ENCODE data around the gene NUTM2B. TPM values are rescaled to one million over a fixed set of nuclear protein-coding genes. Genes with fewer than 3 reads are reported as not detected.
A peak's percentile ranks its signal among the peaks of the same experiment; 100 is the strongest.
"Not testable (repeated sequence)": the region's sequence is repeated elsewhere in the genome, so short reads cannot be mapped to it uniquely, and the experiment has no call there.

The NUTM2B gene
- total RNA-seq, 1 experiment from 2014 or later: 0.53 TPM

DNA sequence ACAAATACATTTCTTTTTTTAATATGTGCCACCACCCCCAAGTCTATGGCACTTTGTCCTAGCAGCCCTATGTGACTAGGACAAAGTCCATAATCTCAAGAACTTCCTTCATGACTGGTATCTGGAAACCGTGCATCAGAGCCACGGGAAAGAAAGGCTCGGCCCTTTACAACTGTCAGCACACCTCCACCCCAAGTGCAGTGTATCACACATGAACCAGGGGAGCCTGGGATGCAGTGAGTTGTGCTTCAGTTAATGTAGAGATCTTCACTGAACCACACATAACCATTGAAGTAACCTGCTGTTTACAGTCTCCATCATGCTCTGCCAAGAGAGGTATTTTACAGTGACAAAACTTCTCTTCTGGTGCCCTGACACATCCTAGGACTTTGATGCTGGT, 11.9 kb downstream of the NUTM2B start:
- in situ Hi-C loops (cut with HindIII; ENCODE audit: low pct_unique_long_range_greater_than_20kb, low sequenced_read_pairs); DNase-seq (ENCODE audit: low read depth, low spot score): not testable (repeated sequence)

DNA sequence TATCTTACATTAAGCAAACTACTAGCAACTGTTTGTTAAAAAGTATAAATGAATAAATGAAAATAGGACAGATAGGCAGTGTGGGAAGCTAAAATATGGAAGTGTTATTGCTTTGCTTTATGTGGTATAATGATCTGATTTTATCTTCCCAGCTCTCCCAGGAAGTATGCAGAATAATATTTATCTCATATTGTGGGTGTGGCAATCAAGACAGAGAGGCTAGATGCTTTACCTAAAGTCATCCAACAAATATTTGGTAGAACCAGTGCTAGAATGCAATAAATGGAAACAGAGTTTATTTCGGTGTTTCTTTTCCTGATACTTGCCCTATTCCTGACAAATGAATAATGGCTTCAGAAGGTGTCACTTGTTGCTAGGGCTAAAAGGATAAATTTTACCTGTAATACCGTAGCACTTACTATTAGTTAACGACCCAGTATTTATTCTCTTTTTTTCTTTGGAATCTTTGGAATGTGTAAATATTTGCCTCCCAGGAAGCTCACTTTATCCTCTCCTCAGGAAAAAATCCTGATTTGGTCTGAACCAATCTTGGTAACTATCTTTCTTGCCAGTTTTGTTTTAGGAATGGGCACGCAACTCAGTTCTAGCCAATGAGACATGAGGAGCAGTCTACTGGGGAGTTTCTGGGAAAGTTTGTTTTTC, 14.0 kb downstream of the NUTM2B start:
- DNase-seq (ENCODE audit: low read depth, low spot score); in situ Hi-C loops (cut with HindIII; ENCODE audit: low pct_unique_long_range_greater_than_20kb, low sequenced_read_pairs): not testable (repeated sequence)

DNA sequence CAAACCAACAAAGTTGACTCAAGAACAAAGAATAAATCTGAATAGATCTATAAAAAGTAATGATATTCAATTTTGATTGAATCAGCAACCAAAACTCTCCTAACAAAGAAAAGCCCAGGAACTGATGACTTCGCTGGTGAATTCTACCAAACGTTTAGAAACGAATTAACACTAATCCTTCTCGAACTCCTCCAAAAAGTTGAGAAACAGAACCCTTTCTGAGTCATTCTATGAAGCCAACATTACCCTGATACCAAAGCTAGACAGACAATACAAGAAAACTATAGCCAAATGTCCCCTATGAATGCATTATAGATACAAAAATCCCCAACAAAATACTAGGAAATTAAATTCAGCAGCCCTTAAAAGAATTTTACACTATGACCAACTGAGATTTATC, 17.0 kb downstream of the NUTM2B start:
- in situ Hi-C loops (cut with HindIII; ENCODE audit: low pct_unique_long_range_greater_than_20kb, low sequenced_read_pairs); DNase-seq (ENCODE audit: low read depth, low spot score): not testable (repeated sequence)

DNA sequence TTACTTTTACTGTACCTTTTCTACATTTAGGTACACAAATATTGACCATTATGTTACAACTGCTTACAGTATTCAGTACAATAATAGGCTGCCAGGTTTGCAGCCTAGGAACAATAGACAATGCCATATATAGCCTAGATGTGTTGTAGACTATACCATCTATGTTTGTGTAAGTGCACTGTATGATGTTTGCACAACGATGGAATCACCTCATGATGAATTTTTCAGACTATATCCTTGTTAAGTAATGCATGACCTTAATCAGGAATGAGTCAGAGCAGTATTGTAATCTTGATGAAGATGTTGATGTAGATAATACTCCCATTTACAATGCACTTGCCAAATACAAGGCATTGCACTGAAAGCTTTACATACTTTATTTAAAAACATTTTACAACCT, 23.6 kb downstream of the NUTM2B start:
- DNase-seq (ENCODE audit: low read depth, low spot score); in situ Hi-C loops (cut with HindIII; ENCODE audit: low pct_unique_long_range_greater_than_20kb, low sequenced_read_pairs): not testable (repeated sequence)

DNA sequence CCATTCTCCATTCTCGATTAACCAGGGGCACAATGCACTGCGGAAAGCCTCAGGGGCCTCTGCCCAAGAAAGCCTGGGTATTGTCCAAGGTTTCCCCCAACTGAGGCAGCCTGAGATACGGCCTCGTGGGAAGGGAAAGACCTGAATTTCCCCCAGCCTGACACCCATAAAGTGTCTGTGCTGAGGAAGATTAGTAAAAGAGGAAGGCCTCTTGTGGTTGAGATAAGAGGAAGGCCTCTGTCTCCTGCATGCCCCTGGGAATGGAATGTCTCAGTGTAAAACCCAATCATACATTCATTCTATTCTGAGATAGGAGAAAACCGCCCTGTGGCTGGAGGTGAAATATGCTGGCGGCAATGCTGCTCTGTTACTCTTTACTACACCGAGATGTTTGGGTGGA, 41.8 kb downstream of the NUTM2B start:
- in situ Hi-C loops (cut with HindIII; ENCODE audit: low pct_unique_long_range_greater_than_20kb, low sequenced_read_pairs); DNase-seq (ENCODE audit: low read depth, low spot score): not testable (repeated sequence)

DNA sequence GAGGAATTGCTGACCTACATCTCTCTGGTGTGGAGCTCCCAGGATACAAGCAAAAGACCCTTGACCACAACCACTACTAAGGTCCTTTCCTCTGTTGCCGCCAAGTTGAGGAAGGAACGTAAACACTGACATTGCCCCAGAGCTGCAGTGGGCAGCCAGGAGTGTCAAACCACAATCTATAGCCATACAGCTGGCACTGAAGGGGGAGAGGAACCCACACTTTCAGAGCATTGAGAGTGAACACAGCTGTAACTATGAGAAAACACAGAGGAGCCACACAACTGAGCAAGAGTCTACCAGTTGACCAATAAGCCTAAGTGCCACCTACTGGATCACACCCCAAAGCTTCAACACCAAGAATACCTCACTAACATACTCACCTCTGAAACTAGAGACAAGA, 45.5 kb downstream of the NUTM2B start:
- in situ Hi-C loops (cut with HindIII; ENCODE audit: low pct_unique_long_range_greater_than_20kb, low sequenced_read_pairs); DNase-seq (ENCODE audit: low read depth, low spot score): not testable (repeated sequence)

DNA sequence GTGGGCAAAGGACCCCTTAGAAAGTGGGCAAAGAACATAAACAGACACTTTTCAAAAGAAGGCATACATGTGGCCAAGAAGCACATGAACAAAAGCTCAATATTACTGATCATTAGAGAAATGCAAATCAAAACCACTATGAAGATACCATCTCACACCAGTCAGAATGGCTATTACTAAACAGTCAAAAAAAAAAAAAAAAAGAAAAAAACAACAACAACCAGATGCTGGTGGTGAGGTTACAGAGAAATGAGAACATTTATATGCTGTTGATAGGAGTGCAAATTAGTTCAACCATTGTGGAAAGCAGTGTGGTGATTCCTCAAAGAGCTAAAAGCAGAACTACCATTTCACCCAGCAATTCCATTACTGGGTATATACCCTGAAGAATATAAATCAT, 50.6 kb downstream of the NUTM2B start:
- in situ Hi-C loops (cut with HindIII; ENCODE audit: low pct_unique_long_range_greater_than_20kb, low sequenced_read_pairs); DNase-seq (ENCODE audit: low read depth, low spot score): not testable (repeated sequence)

DNA sequence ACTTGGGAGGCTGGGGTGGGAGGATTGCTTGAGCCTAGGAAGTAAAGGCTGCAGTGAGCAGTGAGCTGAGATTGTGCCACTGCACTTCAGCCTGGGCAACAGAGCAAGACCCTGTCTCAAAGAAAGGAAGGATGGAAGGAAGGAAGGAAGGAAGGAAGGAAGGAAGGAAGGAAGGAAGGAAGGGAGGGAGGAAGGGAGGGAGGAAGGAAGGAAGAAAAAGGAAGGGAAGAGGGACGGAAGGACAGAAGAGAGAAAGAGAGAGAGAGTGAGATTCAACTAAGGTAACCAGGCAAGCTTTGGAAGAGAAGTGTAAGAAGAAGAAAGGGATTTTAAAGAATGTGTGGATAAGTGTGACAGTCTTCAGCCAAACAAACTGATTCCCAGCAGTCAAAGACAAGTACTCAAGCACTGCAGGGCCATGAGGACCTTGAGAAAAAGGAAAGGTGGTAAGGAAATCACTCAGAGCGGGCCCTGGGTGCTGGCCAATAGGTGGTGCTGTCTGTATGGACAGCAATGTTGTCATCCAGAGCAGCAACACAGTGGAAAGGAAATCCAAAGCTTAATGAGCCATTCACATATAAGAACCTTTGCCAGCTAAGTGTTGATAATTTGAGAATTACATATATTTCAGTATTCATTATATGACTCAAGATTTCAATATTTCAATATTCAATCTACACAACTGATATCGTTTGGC, 55.4 kb downstream of the NUTM2B start:
- peak; percentile 50 for DNase-seq (ENCODE audit: low read depth, low spot score)
- in situ Hi-C loops (cut with HindIII; ENCODE audit: low pct_unique_long_range_greater_than_20kb, low sequenced_read_pairs): not testable (repeated sequence)

Other genes with a start within 250 kb of the NUTM2B start
- gene EIF5AL1, start 190.7 kb upstream of the NUTM2B start, total RNA-seq (2014; rRNA removed; shearing (Covaris generic)): 0.58 and 0.59 TPM in 2 replicates
- gene SFTPA2, start 142.8 kb upstream of the NUTM2B start, total RNA-seq (2014; rRNA removed; shearing (Covaris generic)): not detected in 2 replicates
- gene SFTPA1, start 92.3 kb upstream of the NUTM2B start, total RNA-seq (2014; rRNA removed; shearing (Covaris generic)): not detected in 2 replicates
- 0.03 and 0.27 TPM in 2 replicates for gene NUTM2E, start 123.5 kb downstream of the NUTM2B start, total RNA-seq (2014; rRNA removed; shearing (Covaris generic))
- not detected in 2 replicates for gene SFTPD, start 245.9 kb downstream of the NUTM2B start, total RNA-seq (2014; rRNA removed; shearing (Covaris generic))